GM23338 (cell line): ENCODE data around the gene CCDC170. TPM values are rescaled to one million over a fixed set of nuclear protein-coding genes. Genes with fewer than 3 reads are reported as not detected.

ENCODE experiments used
- ATAC-seq: fragments of 200-7000 bp; cut with Tn5 transposase; 3 replicates; pipeline ENCODE4 v1.9.1; 2020
- DNase-seq: peaks from one replicate; pipeline ENCODE4 v3.0.0-alpha.2; 2015; ENCODE audit warnings: low spot score
- H2AFZ ChIP-seq: fragments of 200-600 bp; sonication (generic); 2 replicates; pipeline ENCODE4 v1.8.0; 2016; ENCODE audit warnings: antibody characterized with exemption, mild to moderate bottlenecking, moderate library complexity
- H3F3A ChIP-seq: fragments of 200-600 bp; sonication (generic); replicated peaks from 2 replicates; pipeline ENCODE4 v1.8.0; 2017; ENCODE audit warnings: antibody characterized with exemption, mixed run types, low read depth
- H3K27ac ChIP-seq: fragments of 200-600 bp; sonication (generic); 2 replicates; pipeline ENCODE4 v1.6.1; 2016; ENCODE audit warnings: low read depth
- H3K27me3 ChIP-seq: fragments of 200-600 bp; sonication (generic); 2 replicates; pipeline ENCODE4 v1.8.0; 2016; ENCODE audit warnings: mild to moderate bottlenecking, mixed run types, moderate library complexity; ENCODE audit not compliant: insufficient read depth
- H3K36me3 ChIP-seq: fragments of 200-600 bp; sonication (generic); 2 replicates; pipeline ENCODE4 v1.8.0; 2016; ENCODE audit warnings: mild to moderate bottlenecking; ENCODE audit not compliant: insufficient read depth
- H3K4me1 ChIP-seq: fragments of 200-600 bp; sonication (generic); 2 replicates; pipeline ENCODE4 v1.8.0; 2016; ENCODE audit warnings: mild to moderate bottlenecking, moderate library complexity; ENCODE audit not compliant: insufficient read depth
- H3K4me2 ChIP-seq: fragments of 200-600 bp; sonication (generic); 2 replicates; pipeline ENCODE4 v1.7.1; 2017; ENCODE audit warnings: mixed run types
- H3K4me3 ChIP-seq: fragments of 200-600 bp; sonication (generic); 2 replicates; pipeline ENCODE4 v1.6.1; 2016; ENCODE audit warnings: mixed run types
- H3K79me2 ChIP-seq: fragments of 200-600 bp; sonication (generic); replicated peaks from 2 replicates; pipeline ENCODE4 v1.8.0; 2017; ENCODE audit warnings: mild to moderate bottlenecking; ENCODE audit not compliant: insufficient read depth
- H3K9me2 ChIP-seq: fragments of 200-600 bp; sonication (generic); 2 replicates; pipeline ENCODE4 v1.8.0; 2017; ENCODE audit not compliant: insufficient read depth
- H4K20me1 ChIP-seq: fragments of 200-600 bp; sonication (generic); replicated peaks from 2 replicates; pipeline ENCODE4 v1.8.0; 2017; ENCODE audit warnings: mild to moderate bottlenecking; ENCODE audit not compliant: insufficient read depth
- H3K27ac Mint-ChIP-seq: 2 replicates; pipeline ENCODE4 v1.8.0; 2020; ENCODE audit warnings: inconsistent platforms, mild to moderate bottlenecking, moderate library complexity, mixed read lengths
- H3K27me3 Mint-ChIP-seq: 3 replicates; pipeline ENCODE4 v1.8.0; 2022; ENCODE audit warnings: low read depth, mild to moderate bottlenecking, moderate library complexity, mixed read lengths, inconsistent platforms; ENCODE audit not compliant: insufficient read depth, poor library complexity
- H3K36me3 Mint-ChIP-seq: 3 replicates; pipeline ENCODE4 v1.8.0; 2021; ENCODE audit warnings: low read depth, mild to moderate bottlenecking, inconsistent platforms, moderate library complexity, mixed read lengths
- H3K4me1 Mint-ChIP-seq: 3 replicates; pipeline ENCODE4 v1.8.0; 2020; ENCODE audit warnings: mild to moderate bottlenecking, inconsistent platforms, mixed read lengths
- H3K4me3 Mint-ChIP-seq: 3 replicates; pipeline ENCODE4 v1.8.0; 2021; ENCODE audit warnings: moderate library complexity, mild to moderate bottlenecking, inconsistent platforms, mixed read lengths
- H3K9me3 Mint-ChIP-seq: 3 replicates; pipeline ENCODE4 v1.8.0; 2020; ENCODE audit warnings: moderate library complexity, mild to moderate bottlenecking, inconsistent platforms, mixed read lengths
- CREB1 ChIP-seq: fragments of 250-450 bp; sonication (Bioruptor Pico); IDR thresholded peaks from 2 replicates; pipeline ENCODE4 v1.5.0; 2020; ENCODE audit warnings: low read depth, mild to moderate bottlenecking, moderate library complexity
- ETS1 ChIP-seq: IDR thresholded peaks from 2 replicates; pipeline ENCODE4 v1.6.1; 2016; ENCODE audit warnings: antibody characterized with exemption
- EZH2phosphoT487 ChIP-seq: fragments of 200-600 bp; sonication (generic); IDR thresholded peaks from one replicate; pipeline ENCODE4 v1.8.1; 2018; ENCODE audit warnings: antibody characterized with exemption; ENCODE audit not compliant: unreplicated experiment
- NANOG ChIP-seq: IDR thresholded peaks from 2 replicates; pipeline ENCODE4 v1.6.1; 2016; ENCODE audit warnings: antibody characterized with exemption, borderline replicate concordance
- REST ChIP-seq: IDR thresholded peaks from one replicate; pipeline ENCODE4 v1.6.1; 2018; ENCODE audit warnings: antibody characterized with exemption; ENCODE audit not compliant: unreplicated experiment
- STAT1 ChIP-seq: IDR thresholded peaks from one replicate; pipeline ENCODE4 v1.6.1; 2016; ENCODE audit warnings: antibody characterized with exemption; ENCODE audit not compliant: unreplicated experiment
- ZNF462 ChIP-seq: fragments of 250-450 bp; sonication (Bioruptor Pico); IDR thresholded peaks from 2 replicates; pipeline ENCODE4 v1.5.0; 2020; ENCODE audit warnings: mild to moderate bottlenecking, moderate library complexity
- polyA plus RNA-seq: library from polyadenylated mRNA; unstranded; fragments of >200 nt; fragmentation: Nextera tagmentation; extraction: Ambion mirVana; gene quantifications from 2 replicates; pipeline ENCODE4 v1.2.1, GENCODE V29; 2016
- total RNA-seq: library from RNA; depleted of rRNA; stranded (reverse); fragments of >200 nt; shearing (Covaris generic); gene quantifications from 2 replicates; pipeline ENCODE4 v1.2.3, GENCODE V29; 2014

The CCDC170 gene
- total and polyA plus RNA-seq, 2 experiments from 2014 or later: 0.18 TPM; not detected in 1

GRCh38 chr6:151649835-151650234, 156.0 kb downstream of the CCDC170 start (continued):
- TF ChIP-seq ETS1 (no peak), EZH2phosphoT487 (no peak), ZNF462 (CRISPR knock-in tag) (no peak), STAT1 (no peak), NANOG (no peak)

GRCh38 chr6:151651639-151652038, 157.8 kb downstream of the CCDC170 start:
- Histone ChIP-seq H3K9me2 (no peaks in the 10 kb centered on the region), H3F3A (no peaks in the 10 kb centered on the region), H3K36me3 (no peaks in the 10 kb centered on the region), H3K4me3 (no peak overlapping the region), H2AFZ (no peak overlapping the region), H3K27ac (no peak overlapping the region), H3K27me3 (no peaks in the 10 kb centered on the region), H4K20me1 (no peaks in the 10 kb centered on the region), H3K4me2 (no peak overlapping the region), H3K79me2 (no peaks in the 10 kb centered on the region), H3K4me1 (peaks cover 4% of the 10 kb centered on the region; the same call in 1 of the 2 replicates)
- Mint-ChIP-seq H3K9me3 (peaks cover 18% of the 10 kb centered on the region), H3K4me3 (no peak overlapping the region), H3K27me3 (peaks cover 3% of the 10 kb centered on the region), H3K4me1 (peaks cover 14% of the 10 kb centered on the region), H3K27ac (no peak overlapping the region), H3K36me3 (peaks cover 7% of the 10 kb centered on the region; the same call in 2 of the 3 replicates)
- no peak for TF ChIP-seq CREB1
- no peak for TF ChIP-seq REST
- ATAC-seq (no peak), DNase-seq (no peak)
